Parathyroid adenoma (tissue), 2 donors: ENCODE measurements around the gene GFER.

Source experiments
- H2AFZ ChIP-seq: fragments of 300-600 bp; sonication (generic); one replicate; pipeline ENCODE4 v1.7.0; 2017; ENCODE audit warnings: antibody characterized with exemption, mild to moderate bottlenecking
- H3K27ac ChIP-seq: fragments of 300-600 bp; sonication (generic); one replicate; pipeline ENCODE4 v1.7.0; 2017
- H3K27me3 ChIP-seq: fragments of 300-600 bp; sonication (generic); one replicate; pipeline ENCODE4 v1.7.0; 2017; ENCODE audit warnings: low read length; ENCODE audit not compliant: control insufficient read depth, insufficient read depth
- H3K36me3 ChIP-seq: fragments of 300-600 bp; sonication (generic); one replicate; pipeline ENCODE4 v1.7.0; 2017; ENCODE audit warnings: low read length; ENCODE audit not compliant: control insufficient read depth, insufficient read depth
- H3K4me1 ChIP-seq: fragments of 300-600 bp; sonication (generic); one replicate; pipeline ENCODE4 v1.7.0; 2017; ENCODE audit warnings: control low read depth
- H3K4me2 ChIP-seq: fragments of 300-600 bp; sonication (generic); one replicate; pipeline ENCODE4 v1.7.0; 2017; ENCODE audit warnings: low read length
- H3K4me3 ChIP-seq: fragments of 300-600 bp; sonication (generic); one replicate; pipeline ENCODE4 v1.7.0; 2017; ENCODE audit warnings: low read depth, low read length
- H3K79me2 ChIP-seq: fragments of 300-600 bp; sonication (generic); one replicate; pipeline ENCODE4 v1.7.0; 2017; ENCODE audit warnings: control low read depth
- H3K9ac ChIP-seq: fragments of 300-600 bp; sonication (generic); one replicate; pipeline ENCODE4 v1.7.0; 2017; ENCODE audit warnings: mild to moderate bottlenecking
- H3K9me3 ChIP-seq: fragments of 300-600 bp; sonication (generic); one replicate; pipeline ENCODE4 v1.7.0; 2017; ENCODE audit warnings: low read length; ENCODE audit not compliant: control insufficient read depth
- TF ChIP-seq, protein P1 (sequence below): fragments of 300-600 bp; sonication (generic); IDR thresholded peaks from one replicate; pipeline ENCODE4 v1.7.0; 2017; ENCODE audit warnings: antibody characterized with exemption, mild to moderate bottlenecking
- donor health status: primary hyperparathyroidism.

Gene GFER

DNA sequence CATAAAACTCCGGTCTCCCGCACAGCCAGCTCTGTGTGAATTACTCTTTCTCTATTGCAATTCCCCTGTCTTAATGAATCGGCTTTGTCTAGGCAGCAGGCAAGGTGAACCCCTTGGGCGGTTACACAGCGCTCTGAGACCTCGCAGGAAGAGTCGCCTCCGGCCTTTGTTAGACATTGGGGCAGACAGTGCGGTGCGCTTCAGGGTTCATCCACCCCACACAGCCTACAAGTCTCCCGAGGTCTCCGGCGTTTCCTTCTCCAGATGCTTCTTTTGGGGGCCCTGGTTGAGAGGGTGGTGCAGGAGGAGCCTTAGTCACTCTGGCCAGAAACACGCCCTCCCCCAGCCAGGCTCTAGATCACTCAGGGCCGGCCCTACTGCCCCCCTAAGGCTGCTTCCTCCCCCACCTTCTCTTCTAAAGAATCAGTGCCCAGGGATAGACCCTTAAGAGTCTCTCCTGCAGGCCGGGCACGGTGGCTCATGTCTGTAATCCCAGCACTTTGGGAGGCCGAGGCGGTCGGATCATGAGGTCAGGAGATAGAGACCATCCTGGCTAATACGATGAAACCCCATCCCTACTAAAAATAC, 39.3 kb upstream of the GFER start:
- peaks cover 8% of the 10 kb centered on the region for H3K4me1 ChIP-seq
- no peak overlapping the region for H3K27ac ChIP-seq
- H3K9ac ChIP-seq: no peak overlapping the region

GRCh38 chr16:1945559-1946391, 38.2 kb upstream of the GFER start:
- Histone ChIP-seq H3K4me3 (no peak overlapping the region), H3K27me3 (no peaks in the 10 kb centered on the region), H3K36me3 (no peaks in the 10 kb centered on the region), H3K4me2 (no peak overlapping the region), H3K9me3 (no peaks in the 10 kb centered on the region), H3K27ac (no peak overlapping the region), H3K9ac (no peak overlapping the region), H3K4me1 (peaks cover 8% of the 10 kb centered on the region), H3K79me2 (no peaks in the 10 kb centered on the region), H2AFZ (no peak overlapping the region)
- TF ChIP-seq, protein P1, sequence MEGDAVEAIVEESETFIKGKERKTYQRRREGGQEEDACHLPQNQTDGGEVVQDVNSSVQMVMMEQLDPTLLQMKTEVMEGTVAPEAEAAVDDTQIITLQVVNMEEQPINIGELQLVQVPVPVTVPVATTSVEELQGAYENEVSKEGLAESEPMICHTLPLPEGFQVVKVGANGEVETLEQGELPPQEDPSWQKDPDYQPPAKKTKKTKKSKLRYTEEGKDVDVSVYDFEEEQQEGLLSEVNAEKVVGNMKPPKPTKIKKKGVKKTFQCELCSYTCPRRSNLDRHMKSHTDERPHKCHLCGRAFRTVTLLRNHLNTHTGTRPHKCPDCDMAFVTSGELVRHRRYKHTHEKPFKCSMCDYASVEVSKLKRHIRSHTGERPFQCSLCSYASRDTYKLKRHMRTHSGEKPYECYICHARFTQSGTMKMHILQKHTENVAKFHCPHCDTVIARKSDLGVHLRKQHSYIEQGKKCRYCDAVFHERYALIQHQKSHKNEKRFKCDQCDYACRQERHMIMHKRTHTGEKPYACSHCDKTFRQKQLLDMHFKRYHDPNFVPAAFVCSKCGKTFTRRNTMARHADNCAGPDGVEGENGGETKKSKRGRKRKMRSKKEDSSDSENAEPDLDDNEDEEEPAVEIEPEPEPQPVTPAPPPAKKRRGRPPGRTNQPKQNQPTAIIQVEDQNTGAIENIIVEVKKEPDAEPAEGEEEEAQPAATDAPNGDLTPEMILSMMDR: no peak

More for the DNA sequence above, 39.3 kb upstream of the GFER start:
- Histone ChIP-seq H3K27me3 (no peaks in the 10 kb centered on the region), H3K4me2 (no peak overlapping the region), H3K9me3 (no peaks in the 10 kb centered on the region), H3K36me3 (no peaks in the 10 kb centered on the region), H3K79me2 (no peaks in the 10 kb centered on the region), H3K4me3 (no peak overlapping the region), H2AFZ (no peak overlapping the region)
- TF ChIP-seq, protein P1: no peak

DNA sequence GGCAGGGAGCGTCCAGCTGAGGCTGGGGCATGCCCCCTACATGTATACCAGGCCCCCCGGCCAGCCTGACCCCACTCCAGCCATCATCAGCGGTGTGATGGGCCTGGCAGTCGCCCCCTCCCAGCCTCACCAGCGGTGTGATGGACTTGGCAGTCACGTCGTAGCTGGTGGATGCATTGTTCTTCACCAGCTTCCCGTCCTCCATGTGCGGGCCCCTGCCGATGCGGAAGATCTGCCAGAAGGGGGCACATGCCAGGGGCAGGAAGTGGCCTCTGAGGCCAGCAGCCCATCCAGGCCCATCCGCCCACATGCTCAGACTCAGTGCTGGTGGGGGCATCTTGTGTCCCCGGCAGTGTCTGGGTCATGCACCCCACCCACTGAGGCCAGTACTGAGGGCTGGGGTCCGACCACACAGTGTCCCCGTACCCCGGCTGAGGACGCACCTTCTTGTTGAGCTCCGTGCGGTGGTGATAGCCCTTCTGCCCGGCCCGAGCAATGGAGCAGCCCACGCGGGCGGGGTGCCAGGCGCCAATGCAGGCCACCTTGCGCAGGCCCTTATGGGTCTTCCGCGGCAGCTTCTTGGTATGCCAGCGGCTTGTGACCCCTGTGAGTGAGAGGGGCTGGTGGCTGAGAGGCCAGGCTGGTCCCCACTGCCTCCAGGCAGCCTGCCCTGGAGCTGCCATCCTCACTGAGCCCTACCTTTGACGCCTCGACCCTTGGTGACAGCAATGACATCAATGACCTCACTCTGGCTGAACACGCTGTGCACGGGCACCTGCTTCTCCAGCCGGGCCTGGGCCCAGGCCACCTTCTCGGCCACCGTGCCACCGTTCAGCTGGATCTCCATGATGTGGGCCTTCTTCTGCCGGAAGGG, 37.3 kb upstream of the GFER start:
- H3K4me2 ChIP-seq: no peak overlapping the region
- no peak overlapping the region for H3K9ac ChIP-seq
- no peaks in the 10 kb centered on the region for H3K79me2 ChIP-seq
- TF ChIP-seq, protein P1: no peak
- H2AFZ ChIP-seq: no peak overlapping the region
- H3K9me3 ChIP-seq: no peaks in the 10 kb centered on the region
- H3K4me3 ChIP-seq: no peak overlapping the region
- H3K4me1 ChIP-seq: peaks cover 6% of the 10 kb centered on the region
- H3K27ac ChIP-seq: no peak overlapping the region
- H3K36me3 ChIP-seq: no peaks in the 10 kb centered on the region
- H3K27me3 ChIP-seq: no peaks in the 10 kb centered on the region

GRCh38 chr16:1947369-1947670, 36.7 kb upstream of the GFER start:
- Histone ChIP-seq H3K4me1 (peaks cover 2% of the 10 kb centered on the region), H2AFZ (no peak overlapping the region), H3K4me2 (no peak overlapping the region), H3K4me3 (no peak overlapping the region), H3K27ac (no peak overlapping the region), H3K79me2 (no peaks in the 10 kb centered on the region), H3K9ac (no peak overlapping the region), H3K36me3 (no peaks in the 10 kb centered on the region), H3K27me3 (no peaks in the 10 kb centered on the region), H3K9me3 (no peaks in the 10 kb centered on the region)
- TF ChIP-seq, protein P1: no peak
